Neural crest cell (in vitro differentiated cells): ENCODE results near the gene P2RX4. TPM values are rescaled to one million over a fixed set of nuclear protein-coding genes. Genes with fewer than 3 reads are reported as not detected.

Experiments used
- DNase-seq: peaks from one replicate; pipeline ENCODE4 v3.0.0; 2021; ENCODE audit warnings: low read depth, mixed read lengths, low spot score
- H3K27ac Mint-ChIP-seq: one replicate; pipeline ENCODE4 v1.8.0; 2021; ENCODE audit warnings: mild to moderate bottlenecking, mixed read lengths; ENCODE audit not compliant: unreplicated experiment
- H3K27me3 Mint-ChIP-seq: 2 replicates; pipeline ENCODE4 v1.8.0; 2021; ENCODE audit warnings: low read depth, mild to moderate bottlenecking, mixed read lengths
- H3K36me3 Mint-ChIP-seq: 2 replicates; pipeline ENCODE4 v1.8.0; 2021; ENCODE audit warnings: low read depth, mild to moderate bottlenecking, mixed read lengths
- H3K4me1 Mint-ChIP-seq: 2 replicates; pipeline ENCODE4 v1.8.0; 2021; ENCODE audit warnings: mixed read lengths
- H3K4me3 Mint-ChIP-seq: one replicate; pipeline ENCODE4 v1.8.0; 2021; ENCODE audit warnings: mild to moderate bottlenecking, mixed read lengths
- H3K9me3 Mint-ChIP-seq: 2 replicates; pipeline ENCODE4 v1.8.0; 2021; ENCODE audit warnings: mixed read lengths
- CTCF ChIP-seq: fragments of 200-600 bp; sonication (generic); conservative IDR thresholded peaks from 2 replicates; pipeline ENCODE4 v1.5.0; 2021; ENCODE audit warnings: antibody characterized with exemption, mild to moderate bottlenecking
- total RNA-seq: library from RNA; stranded (reverse); gene quantifications from 2 replicates; pipeline ENCODE4 v1.2.1, GENCODE V29; 2021

Gene P2RX4
- total RNA-seq, 1 donor from 2014 or later = 10.8 TPM

- Mint-ChIP-seq H3K4me1 (peaks cover 3% of the 10 kb centered on the region), H3K36me3 (no peaks in the 10 kb centered on the region), H3K9me3 (no peaks in the 10 kb centered on the region), H3K27me3 (no peaks in the 10 kb centered on the region), H3K27ac (no peak overlapping the region), H3K4me3 (no peak overlapping the region)
- DNase-seq = no peak
- no peak for TF ChIP-seq CTCF
These were observed 37.8 kb upstream of the P2RX4 start for GRCh38 chr12:121172145-121172544.

- Mint-ChIP-seq H3K27me3 (no peaks in the 10 kb centered on the region), H3K27ac (no peak overlapping the region), H3K4me1 (no peaks in the 10 kb centered on the region), H3K4me3 (no peak overlapping the region), H3K36me3 (no peaks in the 10 kb centered on the region), H3K9me3 (no peaks in the 10 kb centered on the region)
- TF ChIP-seq CTCF = no peak
- no peak for DNase-seq
These were observed 34.4 kb upstream of the P2RX4 start for GRCh38 chr12:121175383-121176119.

GRCh38 chr12:121176826-121177529, 33.0 kb upstream of the P2RX4 start:
- Mint-ChIP-seq H3K4me1 (no peaks in the 10 kb centered on the region), H3K27ac (peak overlapping the region; percentile 80), H3K27me3 (no peaks in the 10 kb centered on the region), H3K9me3 (no peaks in the 10 kb centered on the region), H3K4me3 (no peak overlapping the region), H3K36me3 (no peaks in the 10 kb centered on the region)
- no peak for DNase-seq
- TF ChIP-seq CTCF = no peak

- no peaks in the 10 kb centered on the region for H3K4me1 Mint-ChIP-seq
- no peak for DNase-seq
- H3K36me3 Mint-ChIP-seq = no peaks in the 10 kb centered on the region
- no peak overlapping the region for H3K27ac Mint-ChIP-seq
- H3K27me3 Mint-ChIP-seq = no peaks in the 10 kb centered on the region
- no peaks in the 10 kb centered on the region for H3K9me3 Mint-ChIP-seq
- no peak for TF ChIP-seq CTCF
- no peak overlapping the region for H3K4me3 Mint-ChIP-seq
These were observed 28.7 kb upstream of the P2RX4 start for GRCh38 chr12:121181181-121181580.

GRCh38 chr12:121182222-121182893, 27.6 kb upstream of the P2RX4 start:
- no peak for DNase-seq
- no peak for TF ChIP-seq CTCF
- no peaks in the 10 kb centered on the region for H3K9me3 Mint-ChIP-seq
- H3K4me3 Mint-ChIP-seq = no peak overlapping the region
- H3K4me1 Mint-ChIP-seq = no peaks in the 10 kb centered on the region
- no peak overlapping the region for H3K27ac Mint-ChIP-seq
- no peaks in the 10 kb centered on the region for H3K36me3 Mint-ChIP-seq
- no peaks in the 10 kb centered on the region for H3K27me3 Mint-ChIP-seq
